ENCODE measurements around the gene WDPCP. TPM values are rescaled to one million over a fixed set of nuclear protein-coding genes. Genes with fewer than 3 reads are reported as not detected.

The WDPCP gene
- total RNA-seq, 2 donors from 2014 or later: 11.8 to 25.1 TPM

DNA sequence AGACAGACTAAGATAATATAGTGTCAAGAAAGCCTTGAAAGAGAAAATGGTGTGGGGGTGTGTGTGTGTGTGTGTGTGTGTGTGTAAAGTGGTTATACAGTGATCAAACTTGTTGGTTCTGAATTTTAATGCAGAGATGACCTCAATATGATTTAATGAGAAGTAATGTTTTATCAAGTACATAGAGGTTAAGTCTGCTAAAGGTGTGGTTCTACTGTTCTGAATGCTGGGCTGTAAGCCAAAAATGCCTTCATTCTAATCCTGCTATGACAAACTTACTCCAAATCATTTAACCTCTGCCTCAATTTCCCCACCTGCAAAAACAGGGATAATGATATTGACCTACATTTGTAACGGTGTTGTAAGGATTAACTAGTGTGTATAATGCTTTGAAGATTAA lies 87.9 kb downstream of the WDPCP start:
- no peak overlapping the region for H3K27ac ChIP-seq (ENCODE audit: low read depth, low read length)
- Mint-ChIP-seq H3K9me3 (no peaks in the 10 kb centered on the region), H3K4me3 (no peak overlapping the region), H3K4me1 (peaks cover 3% of the 10 kb centered on the region), H3K27me3 (ENCODE audit: insufficient read depth) (no peaks in the 10 kb centered on the region), H3K27ac (no peak overlapping the region), H3K36me3 (ENCODE audit: low read depth) (no peaks in the 10 kb centered on the region)
- no peak overlapping the region for H3K4me3 ChIP-seq (ENCODE audit: low read length)
- no CpG with 5 or more reads among the region's 1 CpG for WGBS, 2 experiments (ENCODE audit: insufficient coverage in 1 of 2, insufficient read length in 1 of 2)
- no peaks in the 10 kb centered on the region for H3K4me1 ChIP-seq (ENCODE audit: control insufficient read depth, insufficient read depth, low read length)
- no peak overlapping the region for H3K9ac ChIP-seq (ENCODE audit: extremely low read depth, low read length, poor library complexity, severe bottlenecking)
- TF ChIP-seq, protein P1, sequence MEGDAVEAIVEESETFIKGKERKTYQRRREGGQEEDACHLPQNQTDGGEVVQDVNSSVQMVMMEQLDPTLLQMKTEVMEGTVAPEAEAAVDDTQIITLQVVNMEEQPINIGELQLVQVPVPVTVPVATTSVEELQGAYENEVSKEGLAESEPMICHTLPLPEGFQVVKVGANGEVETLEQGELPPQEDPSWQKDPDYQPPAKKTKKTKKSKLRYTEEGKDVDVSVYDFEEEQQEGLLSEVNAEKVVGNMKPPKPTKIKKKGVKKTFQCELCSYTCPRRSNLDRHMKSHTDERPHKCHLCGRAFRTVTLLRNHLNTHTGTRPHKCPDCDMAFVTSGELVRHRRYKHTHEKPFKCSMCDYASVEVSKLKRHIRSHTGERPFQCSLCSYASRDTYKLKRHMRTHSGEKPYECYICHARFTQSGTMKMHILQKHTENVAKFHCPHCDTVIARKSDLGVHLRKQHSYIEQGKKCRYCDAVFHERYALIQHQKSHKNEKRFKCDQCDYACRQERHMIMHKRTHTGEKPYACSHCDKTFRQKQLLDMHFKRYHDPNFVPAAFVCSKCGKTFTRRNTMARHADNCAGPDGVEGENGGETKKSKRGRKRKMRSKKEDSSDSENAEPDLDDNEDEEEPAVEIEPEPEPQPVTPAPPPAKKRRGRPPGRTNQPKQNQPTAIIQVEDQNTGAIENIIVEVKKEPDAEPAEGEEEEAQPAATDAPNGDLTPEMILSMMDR (conservative IDR thresholded peaks at IDR 0.05): no peak
- no peak for DNase-seq
- H3K36me3 ChIP-seq (ENCODE audit: control insufficient read depth, insufficient read depth, low read length): no peaks in the 10 kb centered on the region
- no peaks in the 10 kb centered on the region for H3K27me3 ChIP-seq (ENCODE audit: control insufficient read depth, insufficient read depth, low read length, poor library complexity, severe bottlenecking)
- no peaks in the 10 kb centered on the region for H3K9me3 ChIP-seq (ENCODE audit: control insufficient read depth, low read length)

DNA sequence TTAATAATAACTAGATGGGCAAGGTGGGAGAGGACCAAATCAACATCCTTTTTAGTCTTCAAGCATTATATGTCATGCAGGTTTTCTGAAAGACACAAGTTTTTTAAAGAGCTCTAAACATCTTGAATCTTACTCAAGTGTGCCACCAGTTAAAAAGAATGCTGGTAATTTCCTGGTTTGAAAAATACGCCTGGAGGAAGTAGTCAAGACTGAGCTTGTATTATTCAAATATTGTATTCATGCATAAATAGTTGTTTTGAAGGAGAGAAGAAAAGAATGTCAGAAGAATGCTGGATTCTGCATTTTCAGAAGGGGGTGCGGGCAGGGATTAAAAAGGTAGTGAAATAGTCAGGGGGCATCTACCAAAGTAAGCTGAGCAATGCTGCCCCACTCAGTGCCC lies 90.7 kb downstream of the WDPCP start:
- Mint-ChIP-seq H3K36me3 (ENCODE audit: low read depth) (no peaks in the 10 kb centered on the region), H3K27ac (no peak overlapping the region), H3K9me3 (no peaks in the 10 kb centered on the region), H3K27me3 (ENCODE audit: insufficient read depth) (no peaks in the 10 kb centered on the region), H3K4me1 (peaks cover 3% of the 10 kb centered on the region), H3K4me3 (no peak overlapping the region)
- no peak overlapping the region for H3K27ac ChIP-seq (ENCODE audit: low read depth, low read length)
- no peaks in the 10 kb centered on the region for H3K9me3 ChIP-seq (ENCODE audit: control insufficient read depth, low read length)
- no peaks in the 10 kb centered on the region for H3K4me1 ChIP-seq (ENCODE audit: control insufficient read depth, insufficient read depth, low read length)
- H3K27me3 ChIP-seq (ENCODE audit: control insufficient read depth, insufficient read depth, low read length, poor library complexity, severe bottlenecking): no peaks in the 10 kb centered on the region
- H3K9ac ChIP-seq (ENCODE audit: extremely low read depth, low read length, poor library complexity, severe bottlenecking): no peak overlapping the region
- no peak for DNase-seq
- TF ChIP-seq, protein P1 (conservative IDR thresholded peaks at IDR 0.05): no peak
- H3K4me3 ChIP-seq (ENCODE audit: low read length): no peak overlapping the region
- H3K36me3 ChIP-seq (ENCODE audit: control insufficient read depth, insufficient read depth, low read length): no peaks in the 10 kb centered on the region
- WGBS, 2 experiments (ENCODE audit: insufficient coverage in 1 of 2, insufficient read length in 1 of 2): 91 to 100% methylated on average over 1 to 2 of the region's 2 CpGs

DNA sequence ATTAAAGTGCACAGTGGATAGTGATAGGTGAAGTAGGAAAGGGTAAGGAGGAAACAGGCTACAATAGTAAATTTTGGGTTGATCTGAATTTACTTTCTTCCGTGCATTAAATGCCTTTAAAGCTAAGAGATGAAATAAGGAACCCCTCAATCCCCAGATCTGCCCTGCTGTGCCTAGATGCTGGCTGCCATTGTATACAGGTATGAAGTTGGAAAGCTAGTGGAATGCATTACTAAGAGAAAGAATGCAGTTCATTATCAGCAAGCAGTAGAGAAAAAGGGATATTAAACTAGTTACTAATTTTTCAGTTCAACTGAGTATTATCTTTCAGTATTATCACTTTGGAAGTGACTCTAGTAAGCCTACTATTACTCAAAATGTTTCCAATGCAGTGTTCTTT lies 93.3 kb downstream of the WDPCP start:
- H3K27ac ChIP-seq (ENCODE audit: low read depth, low read length): no peak overlapping the region
- H3K27me3 Mint-ChIP-seq (ENCODE audit: insufficient read depth): no peaks in the 10 kb centered on the region
- no peak overlapping the region for H3K4me3 Mint-ChIP-seq
- no peak overlapping the region for H3K9ac ChIP-seq (ENCODE audit: extremely low read depth, low read length, poor library complexity, severe bottlenecking)
- H3K4me1 Mint-ChIP-seq: peaks cover 3% of the 10 kb centered on the region
- H3K36me3 Mint-ChIP-seq (ENCODE audit: low read depth): no peaks in the 10 kb centered on the region
- H3K27me3 ChIP-seq (ENCODE audit: control insufficient read depth, insufficient read depth, low read length, poor library complexity, severe bottlenecking): no peaks in the 10 kb centered on the region
- H3K36me3 ChIP-seq (ENCODE audit: control insufficient read depth, insufficient read depth, low read length): no peaks in the 10 kb centered on the region
- H3K4me3 ChIP-seq (ENCODE audit: low read length): no peak overlapping the region
- H3K4me1 ChIP-seq (ENCODE audit: control insufficient read depth, insufficient read depth, low read length): no peaks in the 10 kb centered on the region
- WGBS, 2 experiments (ENCODE audit: insufficient coverage in 1 of 2, insufficient read length in 1 of 2): 95% methylated on average over 1 of the region's 1 CpG; no CpG with 5 or more reads in 1 of the 2 experiments
- H3K9me3 ChIP-seq (ENCODE audit: control insufficient read depth, low read length): no peaks in the 10 kb centered on the region
- H3K27ac Mint-ChIP-seq: no peak overlapping the region
- no peaks in the 10 kb centered on the region for H3K9me3 Mint-ChIP-seq
- TF ChIP-seq, protein P1 (conservative IDR thresholded peaks at IDR 0.05): no peak
- DNase-seq: no peak

Measured in endodermal cell (in vitro differentiated cells).